K562 (cell line): ENCODE measurements around the gene MMP24. TPM values are rescaled to one million over a fixed set of nuclear protein-coding genes. Genes with fewer than 3 reads are reported as not detected.

ENCODE experiments used
- CREBBP ChIP-seq: IDR thresholded peaks from one replicate; pipeline ENCODE4 v1.6.1; 2012; ENCODE audit warnings: low read depth, mild to moderate bottlenecking, control low read depth, inconsistent platforms, low read length
- GTF2F1 ChIP-seq: IDR thresholded peaks from 2 replicates; pipeline ENCODE4 v1.6.1; 2011; ENCODE audit warnings: low read depth, low read length, improper control_type of control experiment
- HDAC3 ChIP-seq: fragments of 450-650 bp; IDR thresholded peaks from 2 replicates; pipeline ENCODE4 v1.6.1; 2018; ENCODE audit warnings: borderline replicate concordance, mild to moderate bottlenecking, moderate library complexity; ENCODE audit not compliant: partially characterized antibody
- NR4A1 ChIP-seq, 2 experiments: fragments of 250-450 bp in 1 of 2; fragments of 450-650 bp in 1 of 2; sonication (Bioruptor Pico) in 1 of 2; IDR thresholded peaks; 2 replicates each; pipeline versions ENCODE4 v1.4.0 to v1.6.1; 2016 to 2020; ENCODE audit warnings: mild to moderate bottlenecking in 2 of 2, missing compliant biosample characterization in 1 of 2, missing genetic modification characterization in 1 of 2, moderate library complexity in 1 of 2
- PHB2 ChIP-seq: fragments of 450-650 bp; IDR thresholded peaks from 2 replicates; pipeline ENCODE4 v1.6.1; 2017; ENCODE audit warnings: low read depth
- SMC3 ChIP-seq: conservative IDR thresholded peaks from 2 replicates; pipeline ENCODE4 v1.6.1; 2011; ENCODE audit warnings: low read depth, low read length, improper control_type of control experiment; ENCODE audit not compliant: insufficient read depth
- TEAD4 ChIP-seq, 2 experiments: sonication (generic) in 1 of 2; formaldehyde crosslinking in 1 of 2; IDR thresholded peaks; 2 replicates each; pipeline versions ENCODE4 v1.6.1 to v1.8.0; 2012 to 2022; ENCODE audit warnings: borderline replicate concordance in 1 of 2, inconsistent platforms in 1 of 2, low read length in 1 of 2, mild to moderate bottlenecking in 1 of 2, missing genetic modification reagents in 1 of 2
- ZBTB40 ChIP-seq, 2 experiments: fragments of 450-650 bp in 1 of 2; sonication (generic) in 1 of 2; formaldehyde crosslinking in 1 of 2; IDR thresholded peaks; 2 replicates each; pipeline versions ENCODE4 v1.7.1 to v1.9.0; 2016 to 2022; ENCODE audit warnings: inconsistent platforms in 1 of 2, mild to moderate bottlenecking in 1 of 2, missing genetic modification reagents in 1 of 2
- ZBTB8A ChIP-seq: fragments of 450-650 bp; IDR thresholded peaks from 2 replicates; pipeline ENCODE4 v1.6.1; 2018; ENCODE audit warnings: mild to moderate bottlenecking, moderate library complexity; ENCODE audit not compliant: partially characterized antibody
- ZNF280A ChIP-seq: fragments of 450-650 bp; IDR thresholded peaks from 2 replicates; pipeline ENCODE4 v1.6.1; 2018; ENCODE audit warnings: mild to moderate bottlenecking, low read depth; ENCODE audit not compliant: partially characterized antibody
- ZNF561 ChIP-seq: fragments of 450-650 bp; formaldehyde crosslinking; conservative IDR thresholded peaks from 2 replicates; pipeline ENCODE4 v1.4.0; 2020; ENCODE audit warnings: mild to moderate bottlenecking, moderate library complexity
- polyA plus RNA-seq, 8 experiments: library from polyadenylated mRNA; depleted of rRNA in 4 of 8; stranded (reverse) in 5 of 8; unstranded in 3 of 8; fragments of >200 nt; fragmentation: Nextera tagmentation in 2 of 8; fragmentation: Illumina TruSeq in 1 of 8; extraction: Ambion mirVana in 2 of 8; extraction: Trizol in 1 of 8; gene quantifications; 2 replicates each; pipeline versions ENCODE4 v1.2.1 to v1.2.3, GENCODE V29; 2011 to 2014; ENCODE audit warnings: inconsistent platforms in 1 of 8, missing spikeins in 1 of 8
- total RNA-seq, 7 experiments: library from RNA; depleted of rRNA in 6 of 7; stranded (reverse); fragments of >200 nt in 6 of 7; fragmentation: Illumina TruSeq in 2 of 7; extraction: Trizol in 2 of 7; gene quantifications; 2 replicates each; pipeline versions ENCODE4 v1.2.1 to v1.2.3, GENCODE V29; 2011 to 2021; ENCODE audit warnings: low replicate concordance in 1 of 7

MMP24 gene
- total and polyA plus RNA-seq, 9 of the 15 experiments (the other 6 are each of a cell fraction or from before 2014, with no cell fraction given): 0.03 to 0.07 (median 0.03) TPM; not detected in 6

GRCh38 chr20:35284992-35285805, 58.7 kb downstream of the MMP24 start (continued):
- TF ChIP-seq ZBTB40 (IDR thresholded peaks at IDR 0.05) (peak; percentile 13; the same call in 1 of the 2 replicates), ZBTB40 (CRISPR knock-in tag; IDR thresholded peaks at IDR 0.05) (no peak), ZNF280A (no peak), ZBTB8A (no peak), ZNF561 (CRISPR knock-in tag) (no peak), NR4A1 (CRISPR knock-in tag; IDR thresholded peaks at IDR 0.05) (no peak), NR4A1 (tag; IDR thresholded peaks at IDR 0.05) (no peak), PHB2 (0 out of 2 replicates have a peak, but pooled peaks have one; percentile 57), GTF2F1 (no peak), HDAC3 (no peak), SMC3 (no peak), TEAD4 (IDR thresholded peaks at IDR 0.05; ENCODE audit: low read length) (no peak), TEAD4 (CRISPR knock-in tag; IDR thresholded peaks at IDR 0.05; ENCODE audit: borderline replicate concordance) (no peak), CREBBP (no peak)
- TF ChIP-seq, all 486 proteins: peak for 35
